Measurements from ENCODE around the gene SERPINA5.

GRCh38 chr14:94560751-94561655 is 20.2 kb upstream of the SERPINA5 start, which contains the start of gene SERPINA4:
- no peak for TF ChIP-seq YY1 (IDR thresholded peaks at IDR 0.05; ENCODE audit: insufficient read depth, insufficient read length)
- TF ChIP-seq ZNF274 (IDR thresholded peaks at IDR 0.05; ENCODE audit: low read depth, low read length): no peak
- TF ChIP-seq SUZ12 (IDR thresholded peaks at IDR 0.05; ENCODE audit: extremely low read depth, insufficient read depth, insufficient read length): no peak
